HG03469 (cell line): ENCODE results near the gene ASB18.

Source experiments
- ATAC-seq: cut with Tn5 transposase; IDR thresholded peaks from one replicate; pipeline ENCODE4 v1.9.1; 2021; ENCODE audit warnings: mild to moderate bottlenecking, moderate library complexity, moderate number of reproducible peaks; ENCODE audit not compliant: unreplicated experiment

The ASB18 gene

GRCh38 chr2:236176417-236176816, 87.8 kb downstream of the ASB18 start:
- no peak for ATAC-seq

GRCh38 chr2:236175548-236176150, 88.6 kb downstream of the ASB18 start:
- no peak for ATAC-seq

- no peak for ATAC-seq
Measured at GRCh38 chr2:236173729-236174607, 90.2 kb downstream of the ASB18 start.

GRCh38 chr2:236173036-236173728, 91.0 kb downstream of the ASB18 start:
- no peak for ATAC-seq

- no peak for ATAC-seq
Measured at GRCh38 chr2:236172255-236173035, 91.8 kb downstream of the ASB18 start.

GRCh38 chr2:236171680-236172254, 92.4 kb downstream of the ASB18 start:
- ATAC-seq = no peak

GRCh38 chr2:236171181-236171679, 93.0 kb downstream of the ASB18 start:
- ATAC-seq = no peak

- ATAC-seq = no peak
Measured at GRCh38 chr2:236170590-236171165, 93.5 kb downstream of the ASB18 start.

- ATAC-seq = no peak
Measured at GRCh38 chr2:236169741-236170589, 94.2 kb downstream of the ASB18 start.

GRCh38 chr2:236169151-236169721, 95.0 kb downstream of the ASB18 start:
- ATAC-seq = no peak

GRCh38 chr2:236168110-236169080, 95.8 kb downstream of the ASB18 start, which contains the start of gene GBX2:
TSS of gene GBX2 (minus strand) at chr2:236168386. CDS start at chr2:236167971, 415 bp downstream.
- no peak for ATAC-seq

- no peak for ATAC-seq
Measured at GRCh38 chr2:236167297-236168109, 96.7 kb downstream of the ASB18 start.

- ATAC-seq = no peak
Measured at GRCh38 chr2:236166796-236167296, 97.4 kb downstream of the ASB18 start.

GRCh38 chr2:236165842-236166795, 98.1 kb downstream of the ASB18 start:
- ATAC-seq = no peak
